Ectodermal cell (in vitro differentiated cells): Measurements from ENCODE around the gene PLB1.

Experiments
- H3K27ac ChIP-seq: 2 replicates; pipeline ENCODE4 v1.7.0; 2013; ENCODE audit warnings: mild to moderate bottlenecking, low read depth, low read length; ENCODE audit not compliant: insufficient read depth, poor library complexity, severe bottlenecking
- H3K27me3 ChIP-seq: 2 replicates; pipeline ENCODE4 v1.7.0; 2013; ENCODE audit warnings: mild to moderate bottlenecking, low read length; ENCODE audit not compliant: insufficient read depth, control insufficient read depth, poor library complexity, severe bottlenecking
- H3K36me3 ChIP-seq: one replicate; pipeline ENCODE4 v1.7.0; 2013; ENCODE audit warnings: low read length; ENCODE audit not compliant: control insufficient read depth, insufficient read depth
- H3K4me1 ChIP-seq: one replicate; pipeline ENCODE4 v1.7.0; 2013; ENCODE audit warnings: low read length; ENCODE audit not compliant: control insufficient read depth, insufficient read depth
- H3K4me3 ChIP-seq: 2 replicates; pipeline ENCODE4 v1.7.0; 2013; ENCODE audit warnings: low read depth, low read length, control low read depth; ENCODE audit not compliant: insufficient read depth
- H3K9me3 ChIP-seq: 2 replicates; pipeline ENCODE4 v1.7.0; 2013; ENCODE audit warnings: mild to moderate bottlenecking, low read length, moderate library complexity; ENCODE audit not compliant: control insufficient read depth
- WGBS, 2 experiments: methylation state at CpG; one replicate each; pipeline ENCODE4 v1.1.7; 2013; ENCODE audit warnings: missing lambda C conversion rate in 2 of 2; 5-methylcytosine and 5-hydroxymethylcytosine counted together

The PLB1 gene

GRCh38 chr2:28684142-28684858 lies 188.4 kb downstream of the PLB1 start:
- H3K27ac ChIP-seq, result no peak overlapping the region
- H3K36me3 ChIP-seq, result no peaks in the 10 kb centered on the region
- no peaks in the 10 kb centered on the region for H3K27me3 ChIP-seq
- WGBS, 2 experiments, result 94% methylated on average over 13 of the region's 13 CpGs
- H3K9me3 ChIP-seq, result no peaks in the 10 kb centered on the region
- H3K4me3 ChIP-seq, result no peak overlapping the region
- H3K4me1 ChIP-seq, result peaks cover 31% of the 10 kb centered on the region

- Histone ChIP-seq H3K36me3 (no peaks in the 10 kb centered on the region), H3K9me3 (no peaks in the 10 kb centered on the region), H3K27ac (no peak overlapping the region), H3K4me3 (no peak overlapping the region), H3K27me3 (no peaks in the 10 kb centered on the region), H3K4me1 (peaks cover 22% of the 10 kb centered on the region)
Observed at GRCh38 chr2:28687171-28687570, 191.3 kb downstream of the PLB1 start.

DNA sequence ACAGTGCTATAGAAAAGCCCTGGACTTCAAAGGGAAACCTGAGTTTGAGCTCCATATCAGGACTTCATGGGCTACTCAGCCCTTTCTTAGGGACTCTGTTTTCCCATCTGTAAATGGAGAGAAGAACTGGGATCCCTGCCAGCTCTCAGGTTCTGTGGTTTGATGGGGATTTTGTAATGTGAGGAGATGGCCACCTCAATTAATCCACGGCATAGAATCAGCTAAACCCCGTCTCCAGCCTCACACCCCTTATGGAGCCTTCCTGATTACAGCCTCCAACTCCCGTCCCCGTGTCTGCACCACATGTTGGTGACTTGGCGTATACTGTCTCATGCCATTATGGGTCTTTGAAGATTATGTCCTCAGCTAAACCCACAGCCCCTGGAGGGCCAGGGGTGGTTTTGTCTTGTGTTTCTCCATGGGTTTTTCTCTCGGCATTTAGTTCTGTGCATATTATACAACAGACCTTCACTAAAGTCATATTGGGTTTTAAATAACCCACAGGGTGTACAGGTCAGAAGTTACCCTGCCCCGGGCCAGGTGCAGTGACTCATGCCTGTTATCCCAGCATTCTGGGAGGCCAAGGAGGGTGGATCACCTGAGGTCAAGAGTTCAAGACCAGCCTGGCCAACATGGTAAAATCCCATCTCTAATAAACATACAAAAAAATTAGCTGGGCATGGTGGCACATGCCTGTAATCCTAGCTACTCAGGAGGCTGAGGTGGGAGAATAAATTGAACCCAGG lies 192.0 kb downstream of the PLB1 start:
- WGBS, 2 experiments, result 97 to 98% methylated on average over 6 to 7 of the region's 7 CpGs
- Histone ChIP-seq H3K27ac (no peak overlapping the region), H3K9me3 (no peaks in the 10 kb centered on the region), H3K27me3 (no peaks in the 10 kb centered on the region), H3K4me3 (no peak overlapping the region), H3K36me3 (no peaks in the 10 kb centered on the region), H3K4me1 (peaks cover 29% of the 10 kb centered on the region)

- Histone ChIP-seq H3K4me3 (no peak overlapping the region), H3K36me3 (no peaks in the 10 kb centered on the region), H3K9me3 (no peaks in the 10 kb centered on the region), H3K4me1 (peaks cover 26% of the 10 kb centered on the region), H3K27ac (no peak overlapping the region), H3K27me3 (no peaks in the 10 kb centered on the region)
- WGBS, 2 experiments, result 75 to 82% methylated on average over 2 of the region's 2 CpGs
Observed at GRCh38 chr2:28688818-28689217, 193.0 kb downstream of the PLB1 start.

DNA sequence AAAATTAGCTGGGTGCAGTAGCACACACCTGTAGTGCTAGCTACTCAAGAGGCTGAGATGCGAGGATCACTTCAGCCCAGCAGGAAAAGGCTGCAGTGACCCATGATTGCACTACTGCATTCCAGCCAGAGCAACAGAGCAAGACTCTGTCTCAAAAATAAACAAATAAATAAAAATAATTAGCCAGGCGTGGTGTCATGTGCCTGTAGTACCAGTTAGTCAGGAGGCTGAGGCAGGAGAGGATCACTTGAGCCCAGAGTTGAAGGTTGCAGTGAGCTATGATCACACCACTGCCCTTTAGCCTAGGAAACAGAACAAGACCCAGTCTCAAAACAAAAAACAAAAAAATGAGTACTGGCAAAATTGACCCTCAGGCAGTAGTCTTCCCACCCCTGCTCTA lies 193.9 kb downstream of the PLB1 start:
- H3K4me3 ChIP-seq, result no peak overlapping the region
- H3K4me1 ChIP-seq, result peaks cover 21% of the 10 kb centered on the region
- H3K27me3 ChIP-seq, result no peaks in the 10 kb centered on the region
- H3K9me3 ChIP-seq, result no peaks in the 10 kb centered on the region
- no peak overlapping the region for H3K27ac ChIP-seq
- H3K36me3 ChIP-seq, result no peaks in the 10 kb centered on the region
- 91 to 97% methylated on average over 2 of the region's 2 CpGs for WGBS, 2 experiments

DNA sequence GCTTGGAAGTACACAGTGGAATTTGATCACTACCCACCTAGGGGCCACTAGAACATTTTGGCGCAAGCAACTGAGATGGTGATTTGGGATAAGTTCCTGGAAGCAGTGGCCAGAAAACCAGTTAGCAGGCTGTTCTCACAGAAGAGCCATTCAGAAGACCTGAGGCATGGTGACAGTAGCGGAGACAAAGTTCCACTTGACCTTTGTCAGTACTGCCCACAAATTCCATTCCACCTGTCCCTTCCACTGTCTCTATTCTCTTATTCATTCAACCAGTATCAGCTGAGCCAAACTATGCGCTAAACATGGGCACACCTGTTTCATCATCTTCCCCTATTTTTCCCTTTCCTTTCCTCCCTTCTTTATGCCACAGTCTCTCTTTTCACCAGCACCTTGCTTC lies 196.6 kb downstream of the PLB1 start:
- Histone ChIP-seq H3K9me3 (no peaks in the 10 kb centered on the region), H3K4me3 (no peak overlapping the region), H3K27ac (peak overlapping the region; percentile 81), H3K36me3 (no peaks in the 10 kb centered on the region), H3K4me1 (peaks cover 21% of the 10 kb centered on the region), H3K27me3 (no peaks in the 10 kb centered on the region)
- 94 to 97% methylated on average over 3 of the region's 3 CpGs for WGBS, 2 experiments

- H3K9me3 ChIP-seq, result no peaks in the 10 kb centered on the region
- no peak overlapping the region for H3K27ac ChIP-seq
- no peaks in the 10 kb centered on the region for H3K36me3 ChIP-seq
- WGBS, 2 experiments, result 88 to 97% methylated on average over 3 of the region's 3 CpGs
- H3K4me3 ChIP-seq, result no peak overlapping the region
- H3K27me3 ChIP-seq, result no peaks in the 10 kb centered on the region
- H3K4me1 ChIP-seq, result peaks cover 21% of the 10 kb centered on the region
Observed at GRCh38 chr2:28693223-28693622, 197.4 kb downstream of the PLB1 start.
